H9 (cell line): ENCODE measurements around the gene ZNF267. TPM values are rescaled to one million over a fixed set of nuclear protein-coding genes. Genes with fewer than 3 reads are reported as not detected.
"Not testable (repeated sequence)": the region's sequence is repeated elsewhere in the genome, so short reads cannot be mapped to it uniquely, and the experiment has no call there.

ENCODE experiments used
- DNase-seq: peaks from one replicate; pipeline ENCODE4 v3.0.0-alpha.2; 2017
- H2AFZ ChIP-seq: one replicate; pipeline ENCODE4 v1.6.1; 2013; ENCODE audit warnings: mild to moderate bottlenecking, low read length, control low read depth, moderate library complexity
- H2AK5ac ChIP-seq: 2 replicates; pipeline ENCODE4 v1.6.1; 2013; ENCODE audit warnings: low read length, control low read depth, mixed read lengths; ENCODE audit not compliant: insufficient read length
- H2BK120ac ChIP-seq: one replicate; pipeline ENCODE4 v1.6.1; 2013; ENCODE audit warnings: low read depth, mild to moderate bottlenecking, low read length, control low read depth, inconsistent platforms; ENCODE audit not compliant: poor library complexity, severe bottlenecking
- H2BK12ac ChIP-seq: 2 replicates; pipeline ENCODE4 v1.6.1; 2013; ENCODE audit warnings: low read length, control low read depth, mixed read lengths, low read depth; ENCODE audit not compliant: insufficient read length
- H2BK15ac ChIP-seq: 2 replicates; pipeline ENCODE4 v1.6.1; 2013; ENCODE audit warnings: low read depth, low read length, control low read depth
- H2BK20ac ChIP-seq: one replicate; pipeline ENCODE4 v1.6.1; 2013; ENCODE audit warnings: low read depth, mild to moderate bottlenecking, low read length, control low read depth, inconsistent platforms; ENCODE audit not compliant: poor library complexity, severe bottlenecking
- H2BK5ac ChIP-seq: 2 replicates; pipeline ENCODE4 v1.6.1; 2013; ENCODE audit warnings: low read length, control low read depth, mixed read lengths; ENCODE audit not compliant: insufficient read length
- H3K14ac ChIP-seq: 2 replicates; pipeline ENCODE4 v1.6.1; 2013; ENCODE audit warnings: low read length, control low read depth; ENCODE audit not compliant: insufficient read depth
- H3K18ac ChIP-seq: 2 replicates; pipeline ENCODE4 v1.6.1; 2013; ENCODE audit warnings: low read depth, mild to moderate bottlenecking, mixed read lengths, low read length, control low read depth; ENCODE audit not compliant: insufficient read length
- H3K23ac ChIP-seq: 2 replicates; pipeline ENCODE4 v1.6.1; 2013; ENCODE audit warnings: low read length, control low read depth, mixed read lengths, low read depth; ENCODE audit not compliant: insufficient read length
- H3K23me2 ChIP-seq: 2 replicates; pipeline ENCODE4 v1.6.1; 2013; ENCODE audit warnings: low read depth, mild to moderate bottlenecking, mixed read lengths, low read length, control low read depth; ENCODE audit not compliant: insufficient read length, poor library complexity, severe bottlenecking
- H3K27ac ChIP-seq: 2 replicates; pipeline ENCODE4 v1.5.1; 2013; ENCODE audit warnings: low read length, control low read depth, mixed read lengths, low read depth; ENCODE audit not compliant: insufficient read length
- H3K27me3 ChIP-seq: 2 replicates; pipeline ENCODE4 v1.6.1; 2013; ENCODE audit warnings: low read length, control low read depth, inconsistent platforms; ENCODE audit not compliant: insufficient read depth
- H3K4ac ChIP-seq: 2 replicates; pipeline ENCODE4 v1.6.1; 2013; ENCODE audit warnings: low read depth, mild to moderate bottlenecking, control low read depth, inconsistent platforms, low read length, moderate library complexity
- H3K4me1 ChIP-seq: 2 replicates; pipeline ENCODE4 v1.6.1; 2013; ENCODE audit warnings: low read length, control low read depth, inconsistent platforms; ENCODE audit not compliant: insufficient read depth
- H3K4me2 ChIP-seq: 2 replicates; pipeline ENCODE4 v1.6.1; 2013; ENCODE audit warnings: low read length, control low read depth, mixed read lengths; ENCODE audit not compliant: insufficient read length, insufficient read depth
- H3K56ac ChIP-seq: 2 replicates; pipeline ENCODE4 v1.6.1; 2013; ENCODE audit warnings: low read depth, mild to moderate bottlenecking, mixed read lengths, low read length, control low read depth; ENCODE audit not compliant: insufficient read length
- H3K79me1 ChIP-seq: 2 replicates; pipeline ENCODE4 v1.6.1; 2013; ENCODE audit warnings: low read depth, mild to moderate bottlenecking, moderate library complexity, low read length, control low read depth, inconsistent platforms; ENCODE audit not compliant: insufficient read depth, poor library complexity, severe bottlenecking
- H3K79me2 ChIP-seq: 2 replicates; pipeline ENCODE4 v1.6.1; 2013; ENCODE audit warnings: low read length, control low read depth, inconsistent platforms; ENCODE audit not compliant: insufficient read depth
- H3K9ac ChIP-seq: 2 replicates; pipeline ENCODE4 v1.6.1; 2013; ENCODE audit warnings: low read length, control low read depth, mixed read lengths; ENCODE audit not compliant: insufficient read length; ENCODE audit errors: extremely low read depth
- H3K9me3 ChIP-seq: one replicate; pipeline ENCODE4 v1.6.1; 2013; ENCODE audit warnings: low read depth, low read length, inconsistent platforms; ENCODE audit not compliant: control insufficient read depth
- H3T11ph ChIP-seq: one replicate; pipeline ENCODE4 v1.6.1; 2013; ENCODE audit warnings: mild to moderate bottlenecking, low read length, control low read depth, inconsistent platforms
- H4K20me1 ChIP-seq: one replicate; pipeline ENCODE4 v1.6.1; 2013; ENCODE audit not compliant: control insufficient read depth, insufficient read length, insufficient read depth
- H4K5ac ChIP-seq: 2 replicates; pipeline ENCODE4 v1.6.1; 2013; ENCODE audit warnings: low read depth, mild to moderate bottlenecking, mixed read lengths, low read length, control low read depth; ENCODE audit not compliant: insufficient read length
- H4K8ac ChIP-seq: replicated peaks from 2 replicates; pipeline ENCODE4 v1.6.1; 2013; ENCODE audit warnings: low read length, control low read depth, mixed read lengths, low read depth; ENCODE audit not compliant: insufficient read length
- H4K91ac ChIP-seq: 2 replicates; pipeline ENCODE4 v1.6.1; 2013; ENCODE audit warnings: low read depth, mild to moderate bottlenecking, moderate library complexity, mixed read lengths, low read length, control low read depth; ENCODE audit not compliant: insufficient read length
- H3K27ac Mint-ChIP-seq, 3 experiments: 2 replicates in 2 of 3; 3 replicates in 1 of 3; pipeline ENCODE4 v1.8.0; 2020 to 2021; ENCODE audit warnings: mixed read lengths in 3 of 3, mild to moderate bottlenecking in 1 of 3, moderate library complexity in 1 of 3
- H3K27me3 Mint-ChIP-seq: 2 replicates; pipeline ENCODE4 v1.8.0; 2021; ENCODE audit warnings: low read depth, mild to moderate bottlenecking, moderate library complexity, mixed read lengths
- H3K36me3 Mint-ChIP-seq, 3 experiments: 2 replicates in 2 of 3; 3 replicates in 1 of 3; pipeline ENCODE4 v1.8.0; 2020 to 2021; ENCODE audit warnings: low read depth in 3 of 3, mixed read lengths in 3 of 3; ENCODE audit not compliant: insufficient read depth in 1 of 3
- H3K4me1 Mint-ChIP-seq, 2 experiments: 2 replicates each; pipeline ENCODE4 v1.8.0; 2020; ENCODE audit warnings: mixed read lengths in 2 of 2
- H3K4me3 Mint-ChIP-seq, 2 experiments: 2 replicates in 1 of 2; 3 replicates in 1 of 2; pipeline ENCODE4 v1.8.0; 2020 to 2021; ENCODE audit warnings: mild to moderate bottlenecking in 2 of 2, mixed read lengths in 2 of 2, moderate library complexity in 1 of 2
- H3K9me3 Mint-ChIP-seq, 2 experiments: 2 replicates in 1 of 2; 3 replicates in 1 of 2; pipeline ENCODE4 v1.8.0; 2020; ENCODE audit warnings: mild to moderate bottlenecking in 2 of 2, mixed read lengths in 2 of 2, moderate library complexity in 1 of 2
- WGBS: extraction: QIAGEN DNeasy Blood & Tissue Kit; methylation state at CpG from one replicate; pipeline ENCODE4 v1.1.7; 2013; ENCODE audit warnings: missing lambda C conversion rate, low lambda C conversion rate, mixed read lengths; ENCODE audit not compliant: insufficient read length; ENCODE audit errors: extremely low coverage; 5-methylcytosine and 5-hydroxymethylcytosine counted together
- total RNA-seq: library from RNA; stranded (reverse); gene quantifications from 2 replicates; pipeline ENCODE4 v1.2.1, GENCODE V29; 2021

Gene ZNF267
- total RNA-seq, 1 experiment from 2014 or later: 36.1 TPM

GRCh38 chr16:31960186-31960910 is 86.7 kb downstream of the ZNF267 start:
- not testable (repeated sequence) for H4K8ac ChIP-seq, H3K4me3 Mint-ChIP-seq

More at GRCh38 chr16:31960186-31960910, 86.7 kb downstream of the ZNF267 start:
- H3K23me2 ChIP-seq, H3K36me3 Mint-ChIP-seq, H3K4me1 ChIP-seq, H3K27me3 Mint-ChIP-seq, H3K27me3 ChIP-seq, H4K20me1 ChIP-seq, H3K79me2 ChIP-seq, H2BK120ac ChIP-seq, H3K4me2 ChIP-seq, H2BK5ac ChIP-seq, H3K27ac Mint-ChIP-seq, H2AFZ ChIP-seq, H4K5ac ChIP-seq, H2BK15ac ChIP-seq, H2BK20ac ChIP-seq, H3K27ac ChIP-seq, H3K56ac ChIP-seq, H3K23ac ChIP-seq, H3K4ac ChIP-seq, DNase-seq, H3K4me1 Mint-ChIP-seq, H2BK12ac ChIP-seq, H3T11ph ChIP-seq, H3K79me1 ChIP-seq, H3K9ac ChIP-seq, H3K14ac ChIP-seq, H3K18ac ChIP-seq, H2AK5ac ChIP-seq, H4K91ac ChIP-seq: not testable (repeated sequence)
- H3K9me3 ChIP-seq: peaks cover 12% of the 10 kb centered on the region
- H3K9me3 Mint-ChIP-seq: peaks cover 31 to 32% of the 10 kb centered on the region in 2 experiments
- WGBS: no CpG with 5 or more reads among the region's 22 CpGs
